HEK293 (cell line): ENCODE measurements around the gene UNCX.

ENCODE experiments used
- CTCF ChIA-PET: fragments of 350-600 bp; formaldehyde crosslinking; extraction: SDS; loops from one replicate; lab custom pipeline; 2021; ENCODE audit warnings: antibody characterized with exemption; lab: Yijun Ruan, JAX
- POLR2A ChIA-PET: fragments of 300-600 bp; formaldehyde crosslinking; extraction: SDS; loops from one replicate; lab custom pipeline; 2020; ENCODE audit warnings: antibody characterized with exemption, inconsistent platforms; lab: Yijun Ruan, JAX
- H3K27ac ChIP-seq: fragments of 200-500 bp; sonication (Bioruptor generic); 2 replicates; pipeline ENCODE4 v1.5.1; 2014; ENCODE audit warnings: low read depth, low read length, control low read depth, inconsistent platforms; ENCODE audit errors: extremely low read depth
- H3K36me3 ChIP-seq, 2 experiments: fragments of 200-500 bp in 1 of 2; sonication (Bioruptor generic) in 1 of 2; 1 replicate in 1 of 2; 2 replicates in 1 of 2; pipeline ENCODE4 v1.5.1; 2014 to 2017; ENCODE audit warnings: inconsistent platforms in 2 of 2, low read length in 2 of 2; ENCODE audit not compliant: control insufficient read depth in 2 of 2, insufficient read depth in 1 of 2
- H3K4me1 ChIP-seq: fragments of 200-500 bp; sonication (Bioruptor generic); 2 replicates; pipeline ENCODE4 v1.5.1; 2014; ENCODE audit warnings: mild to moderate bottlenecking, low read length, inconsistent platforms; ENCODE audit not compliant: control insufficient read depth, insufficient read depth
- H3K4me3 ChIP-seq: 2 replicates; pipeline ENCODE4 v1.5.1; 2011; ENCODE audit warnings: low read depth, mild to moderate bottlenecking, control low read depth, low read length, moderate library complexity
- H3K9me3 ChIP-seq: fragments of 200-500 bp; sonication (Bioruptor generic); 2 replicates; pipeline ENCODE4 v1.5.1; 2014; ENCODE audit warnings: low read depth, low read length, inconsistent platforms; ENCODE audit not compliant: control insufficient read depth, insufficient read depth
- GLI2 ChIP-seq: fragments of 450-650 bp; formaldehyde crosslinking; IDR thresholded peaks from 2 replicates; pipeline ENCODE4; 2017; ENCODE audit warnings: missing biosample characterization, missing genetic modification characterization, low read depth, borderline replicate concordance
- KLF8 ChIP-seq: fragments of 450-650 bp; formaldehyde crosslinking; IDR thresholded peaks from 2 replicates; pipeline ENCODE4 v1.5.1; 2016; ENCODE audit warnings: missing biosample characterization, missing genetic modification characterization
- PATZ1 ChIP-seq: fragments of 450-650 bp; formaldehyde crosslinking; IDR thresholded peaks from 2 replicates; pipeline ENCODE4 v1.5.1; 2016; ENCODE audit warnings: missing biosample characterization, missing genetic modification characterization
- PRDM4 ChIP-seq: fragments of 450-650 bp; formaldehyde crosslinking; IDR thresholded peaks from 2 replicates; pipeline ENCODE4 v1.5.1; 2017; ENCODE audit warnings: missing biosample characterization, missing genetic modification characterization
- YY1 ChIP-seq: fragments of 450-650 bp; formaldehyde crosslinking; IDR thresholded peaks from 2 replicates; pipeline ENCODE4 v1.5.1; 2018; ENCODE audit warnings: missing biosample characterization, missing genetic modification characterization
- YY2 ChIP-seq: fragments of 450-650 bp; formaldehyde crosslinking; IDR thresholded peaks from 2 replicates; pipeline ENCODE4 v1.5.1; 2016; ENCODE audit warnings: missing biosample characterization, missing genetic modification characterization
- ZNF157 ChIP-seq: fragments of 450-650 bp; formaldehyde crosslinking; IDR thresholded peaks from 2 replicates; pipeline ENCODE4 v1.5.1; 2016; ENCODE audit warnings: missing biosample characterization, missing genetic modification characterization
- ZNF175 ChIP-seq: fragments of 450-650 bp; formaldehyde crosslinking; IDR thresholded peaks from 2 replicates; pipeline ENCODE4 v1.5.1; 2016; ENCODE audit warnings: missing biosample characterization, missing genetic modification characterization
- ZNF184 ChIP-seq: fragments of 450-650 bp; IDR thresholded peaks from 2 replicates; pipeline ENCODE4 v1.5.1; 2018; ENCODE audit warnings: missing biosample characterization, mild to moderate bottlenecking, missing genetic modification characterization
- ZNF221 ChIP-seq: fragments of 450-650 bp; formaldehyde crosslinking; IDR thresholded peaks from 2 replicates; pipeline ENCODE4 v1.5.1; 2017; ENCODE audit warnings: missing biosample characterization, missing genetic modification characterization, borderline replicate concordance
- ZNF248 ChIP-seq: fragments of 450-650 bp; formaldehyde crosslinking; IDR thresholded peaks from 2 replicates; pipeline ENCODE4 v1.5.1; 2017; ENCODE audit warnings: missing biosample characterization, missing genetic modification characterization
- ZNF280C ChIP-seq: fragments of 450-650 bp; formaldehyde crosslinking; IDR thresholded peaks from 2 replicates; pipeline ENCODE4 v1.5.1; 2016; ENCODE audit warnings: missing biosample characterization, missing genetic modification characterization
- ZNF518A ChIP-seq: fragments of 450-650 bp; formaldehyde crosslinking; conservative IDR thresholded peaks from 2 replicates; pipeline ENCODE4 v1.5.1; 2016; ENCODE audit warnings: low read depth, missing biosample characterization, missing genetic modification characterization
- ZNF560 ChIP-seq: fragments of 450-650 bp; formaldehyde crosslinking; IDR thresholded peaks from 2 replicates; pipeline ENCODE4 v1.5.1; 2017; ENCODE audit warnings: missing biosample characterization, missing genetic modification characterization, borderline replicate concordance
- ZNF585B ChIP-seq: fragments of 450-650 bp; formaldehyde crosslinking; IDR thresholded peaks from 2 replicates; pipeline ENCODE4 v1.5.1; 2016; ENCODE audit warnings: missing biosample characterization, missing genetic modification characterization
- ZNF621 ChIP-seq: fragments of 450-650 bp; formaldehyde crosslinking; IDR thresholded peaks from 2 replicates; pipeline ENCODE4 v1.5.1; 2017; ENCODE audit warnings: missing biosample characterization, missing genetic modification characterization
- ZNF639 ChIP-seq: fragments of 450-650 bp; formaldehyde crosslinking; IDR thresholded peaks from 2 replicates; pipeline ENCODE4 v1.5.1; 2016; ENCODE audit warnings: missing biosample characterization, missing genetic modification characterization
- ZNF660 ChIP-seq: fragments of 450-650 bp; IDR thresholded peaks from 2 replicates; pipeline ENCODE4 v1.5.1; 2018; ENCODE audit warnings: missing biosample characterization, mild to moderate bottlenecking, missing genetic modification characterization
- ZNF677 ChIP-seq: fragments of 450-650 bp; IDR thresholded peaks from 2 replicates; pipeline ENCODE4 v1.5.0; 2018; ENCODE audit warnings: missing biosample characterization, mild to moderate bottlenecking, missing genetic modification characterization, moderate library complexity
- ZNF785 ChIP-seq: fragments of 450-650 bp; formaldehyde crosslinking; IDR thresholded peaks from 2 replicates; pipeline ENCODE4 v1.5.1; 2016; ENCODE audit warnings: missing biosample characterization, missing genetic modification characterization

Gene UNCX

GRCh38 chr7:1233333-1234048, 819 bp downstream of the UNCX start:
- no peak for TF ChIP-seq KLF8 (tag by site-specific recombination)
- no peak for TF ChIP-seq ZNF280C (tag by site-specific recombination)
- TF ChIP-seq ZNF560 (tag by site-specific recombination): no peak
- TF ChIP-seq ZNF184 (tag by site-specific recombination): no peak
- no peak for TF ChIP-seq ZNF248 (tag by site-specific recombination)
- TF ChIP-seq ZNF639 (tag by site-specific recombination): no peak
- no peak overlapping the region for H3K27ac ChIP-seq
- POLR2A ChIA-PET: no interaction called here
- no peaks in the 10 kb centered on the region for H3K4me1 ChIP-seq
- no peaks in the 10 kb centered on the region for H3K36me3 ChIP-seq
- CTCF ChIA-PET: no interaction called here
- no peak overlapping the region for H3K4me3 ChIP-seq
- H3K9me3 ChIP-seq: no peaks in the 10 kb centered on the region

GRCh38 chr7:1234049-1234880, 1.6 kb downstream of the UNCX start:
- H3K4me3 ChIP-seq: no peak overlapping the region
- ChIA-PET POLR2A (no interaction called here), CTCF (interaction anchor here (0.6 kb wide), 1 partner anchor 14 kb away, joined by 3 read pairs; no protein-coding TSS in a partner anchor)
- no peaks in the 10 kb centered on the region for H3K4me1 ChIP-seq
- no peak overlapping the region for H3K27ac ChIP-seq
- H3K36me3 ChIP-seq: no peaks in the 10 kb centered on the region
- no peaks in the 10 kb centered on the region for H3K9me3 ChIP-seq
- TF ChIP-seq ZNF175 (no peak), ZNF157 (tag by site-specific recombination) (no peak), PATZ1 (no peak), YY2 (no peak), ZNF677 (tag by site-specific recombination) (no peak), PRDM4 (no peak), ZNF221 (tag by site-specific recombination) (no peak), ZNF518A (tag by site-specific recombination) (no peak), YY1 (tag by site-specific recombination) (no peak), ZNF785 (tag by site-specific recombination) (no peak), ZNF660 (tag by site-specific recombination) (no peak), GLI2 (tag by site-specific recombination) (no peak), ZNF585B (no peak), ZNF621 (tag by site-specific recombination) (no peak)
